Left ventricle myocardium inferior (tissue), 1 donor: ENCODE data around the gene STAT4. TPM values are rescaled to one million over a fixed set of nuclear protein-coding genes. Genes with fewer than 3 reads are reported as not detected.

Source experiments
- DNase-seq: peaks from one replicate; pipeline ENCODE4 v3.0.0-alpha.2; 2020
- H3K27ac ChIP-seq: fragments of 200-600 bp; replicated peaks from 2 replicates; pipeline ENCODE4 v1.8.0; 2021
- H3K27me3 ChIP-seq: fragments of 200-600 bp; 2 replicates; pipeline ENCODE4 v1.8.0; 2021; ENCODE audit warnings: low read depth
- H3K36me3 ChIP-seq: fragments of 200-600 bp; 2 replicates; pipeline ENCODE4 v1.8.0; 2021
- H3K4me1 ChIP-seq: fragments of 200-600 bp; 2 replicates; pipeline ENCODE4 v1.8.0; 2021
- H3K4me3 ChIP-seq: fragments of 200-600 bp; 2 replicates; pipeline ENCODE4 v1.8.0; 2021; ENCODE audit warnings: mild to moderate bottlenecking, moderate library complexity
- H3K9me3 ChIP-seq: fragments of 200-600 bp; replicated peaks from 2 replicates; pipeline ENCODE4 v1.8.0; 2021
- CTCF ChIP-seq: fragments of 200-600 bp; IDR thresholded peaks from 2 replicates; pipeline ENCODE4 v1.8.0; 2021; ENCODE audit warnings: antibody characterized with exemption, mild to moderate bottlenecking, borderline replicate concordance
- intact Hi-C: fragments of 100-400 bp; cut with micrococcal nuclease; formaldehyde crosslinking; loops from one replicate; pipeline ENCODE4 v1.11.0; 2022
- total RNA-seq: library from RNA; stranded (reverse); fragmentation: NEBNext Ultra II Directional; extraction: Animal tissue kit (Norgen Biotek cat#: 25700); gene quantifications from one replicate; pipeline ENCODE4 v1.2.1, GENCODE V29; 2021
- donor health status: DM: no; HTN: yes; CAD: no; lungs with severe emphysema.

The STAT4 gene
- total RNA-seq, 1 donor from 2014 or later: 0.82 TPM

GRCh38 chr2:191127235-191127634 is 23.6 kb downstream of the STAT4 start:
- H3K27me3 ChIP-seq: no peaks in the 10 kb centered on the region
- H3K4me1 ChIP-seq: no peaks in the 10 kb centered on the region
- H3K4me3 ChIP-seq: no peak overlapping the region
- DNase-seq: no peak
- no peaks in the 10 kb centered on the region for H3K9me3 ChIP-seq
- TF ChIP-seq CTCF: no peak
- no peak overlapping the region for H3K27ac ChIP-seq
- intact Hi-C loops: no loop called here
- H3K36me3 ChIP-seq: no peaks in the 10 kb centered on the region

GRCh38 chr2:191126386-191127085 is 24.3 kb downstream of the STAT4 start:
- Histone ChIP-seq H3K36me3 (no peaks in the 10 kb centered on the region), H3K4me3 (no peak overlapping the region), H3K9me3 (no peaks in the 10 kb centered on the region), H3K27ac (no peak overlapping the region), H3K27me3 (no peaks in the 10 kb centered on the region), H3K4me1 (no peaks in the 10 kb centered on the region)
- no peak for TF ChIP-seq CTCF
- intact Hi-C loops: no loop called here
- no peak for DNase-seq

- TF ChIP-seq CTCF: no peak
- no peaks in the 10 kb centered on the region for H3K27me3 ChIP-seq
- intact Hi-C loops: no loop called here
- H3K9me3 ChIP-seq: no peaks in the 10 kb centered on the region
- no peak for DNase-seq
- H3K36me3 ChIP-seq: no peaks in the 10 kb centered on the region
- no peak overlapping the region for H3K27ac ChIP-seq
- H3K4me1 ChIP-seq: no peaks in the 10 kb centered on the region
- no peak overlapping the region for H3K4me3 ChIP-seq
Measured at GRCh38 chr2:191125646-191126045, 25.1 kb downstream of the STAT4 start.

- Histone ChIP-seq H3K36me3 (no peaks in the 10 kb centered on the region), H3K9me3 (no peaks in the 10 kb centered on the region), H3K27ac (no peak overlapping the region), H3K4me3 (no peak overlapping the region), H3K4me1 (no peaks in the 10 kb centered on the region), H3K27me3 (no peaks in the 10 kb centered on the region)
- no peak for TF ChIP-seq CTCF
- DNase-seq: no peak
- intact Hi-C loops: no loop called here
Measured at GRCh38 chr2:191122638-191123294, 28.0 kb downstream of the STAT4 start.

- no peaks in the 10 kb centered on the region for H3K4me1 ChIP-seq
- H3K36me3 ChIP-seq: no peaks in the 10 kb centered on the region
- H3K4me3 ChIP-seq: no peak overlapping the region
- no peaks in the 10 kb centered on the region for H3K9me3 ChIP-seq
- no peak for DNase-seq
- H3K27me3 ChIP-seq: no peaks in the 10 kb centered on the region
- TF ChIP-seq CTCF: no peak
- H3K27ac ChIP-seq: no peak overlapping the region
- intact Hi-C loops: no loop called here
Measured at GRCh38 chr2:191117341-191117740, 33.5 kb downstream of the STAT4 start.
